NCI-H2029 (cell line): ENCODE data around the gene PIGC.
A peak's percentile ranks its signal among the peaks of the same experiment; 100 is the strongest.
"Not testable (repeated sequence)": the region's sequence is repeated elsewhere in the genome, so short reads cannot be mapped to it uniquely, and the experiment has no call there.

Source experiments
- DNase-seq: peaks from one replicate; lab custom pipeline; 2025; lab: John Stamatoyannopoulos, UW

The PIGC gene

DNA sequence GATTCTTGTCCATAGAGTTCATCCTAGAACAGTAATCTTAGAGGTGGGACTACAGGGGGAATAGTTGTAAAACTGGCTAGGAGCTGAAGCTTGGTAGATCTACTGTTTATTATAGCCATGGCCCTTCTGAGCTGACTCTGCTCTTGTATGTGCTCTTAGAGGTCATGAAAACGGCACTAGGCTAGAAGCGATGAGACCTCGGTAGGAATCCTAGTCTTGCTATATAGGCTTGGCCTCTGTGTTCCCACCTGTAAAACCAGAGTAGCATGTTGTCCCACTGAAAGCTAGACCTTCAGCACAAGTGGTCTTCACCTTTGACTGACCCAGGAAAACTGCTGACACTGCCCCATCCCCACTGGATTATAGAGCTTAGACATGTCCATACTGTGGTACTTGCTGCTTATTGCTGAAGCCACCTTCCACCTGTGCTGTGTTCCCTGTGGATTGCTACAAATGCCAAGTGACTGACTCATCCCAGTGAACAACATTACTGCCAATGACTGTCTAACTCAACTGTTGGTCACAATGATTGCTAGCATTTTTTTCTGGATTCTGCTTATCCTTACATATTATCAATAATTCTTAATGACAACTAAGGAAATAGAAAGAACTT is 23.0 kb upstream of the PIGC start:
- no peak for DNase-seq

DNA sequence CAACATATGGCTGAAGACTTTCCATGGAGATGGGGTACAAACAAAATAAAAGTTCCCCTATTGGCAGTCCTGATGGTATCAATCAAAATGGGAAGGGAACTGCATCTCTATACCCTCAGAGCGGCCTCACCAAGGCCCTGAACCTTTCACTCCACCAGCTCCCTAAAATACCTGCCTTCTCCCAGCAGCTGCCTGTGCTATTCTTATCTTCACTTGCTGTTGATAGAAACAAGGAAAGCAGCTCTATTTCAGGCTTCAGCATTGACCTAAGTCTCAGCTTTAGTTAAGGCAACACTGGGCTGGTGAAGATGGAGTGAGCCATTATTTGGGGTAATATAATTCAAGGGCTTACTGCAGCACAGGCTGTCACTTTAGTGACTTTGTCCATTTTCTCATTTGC is 21.7 kb upstream of the PIGC start:
- no peak for DNase-seq

GRCh38 chr1:172460887-172461315 is 17.0 kb upstream of the PIGC start:
- DNase-seq, result no peak

- no peak for DNase-seq
These were observed 16.3 kb upstream of the PIGC start for GRCh38 chr1:172460177-172460576.

- no peak for DNase-seq
These were observed 13.7 kb upstream of the PIGC start for GRCh38 chr1:172457479-172458130.

- no peak for DNase-seq
These were observed 12.5 kb upstream of the PIGC start for GRCh38 chr1:172456344-172456769.

- no peak for DNase-seq
These were observed 11.6 kb upstream of the PIGC start for GRCh38 chr1:172455451-172455850.

DNA sequence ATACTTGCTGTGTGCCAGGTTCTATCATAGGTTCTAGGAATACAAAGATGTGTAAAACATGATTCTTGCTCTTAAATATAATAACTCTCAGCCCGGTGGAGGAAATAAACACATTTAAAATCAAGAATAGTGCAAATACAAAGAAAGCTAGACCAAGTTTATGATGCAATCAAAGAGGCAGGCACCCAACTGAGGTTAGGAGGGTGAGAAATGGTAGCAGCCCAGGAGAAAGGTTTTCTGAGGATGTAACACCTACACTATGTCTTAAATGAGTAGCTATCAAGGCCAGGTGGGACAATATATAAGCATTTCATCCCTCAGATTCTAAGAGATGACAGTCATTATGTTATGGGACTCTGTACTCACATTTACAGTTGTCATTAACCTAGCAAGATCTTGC is 9.7 kb upstream of the PIGC start:
- no peak for DNase-seq

GRCh38 chr1:172453153-172453545 is 9.3 kb upstream of the PIGC start:
- no peak for DNase-seq

DNA sequence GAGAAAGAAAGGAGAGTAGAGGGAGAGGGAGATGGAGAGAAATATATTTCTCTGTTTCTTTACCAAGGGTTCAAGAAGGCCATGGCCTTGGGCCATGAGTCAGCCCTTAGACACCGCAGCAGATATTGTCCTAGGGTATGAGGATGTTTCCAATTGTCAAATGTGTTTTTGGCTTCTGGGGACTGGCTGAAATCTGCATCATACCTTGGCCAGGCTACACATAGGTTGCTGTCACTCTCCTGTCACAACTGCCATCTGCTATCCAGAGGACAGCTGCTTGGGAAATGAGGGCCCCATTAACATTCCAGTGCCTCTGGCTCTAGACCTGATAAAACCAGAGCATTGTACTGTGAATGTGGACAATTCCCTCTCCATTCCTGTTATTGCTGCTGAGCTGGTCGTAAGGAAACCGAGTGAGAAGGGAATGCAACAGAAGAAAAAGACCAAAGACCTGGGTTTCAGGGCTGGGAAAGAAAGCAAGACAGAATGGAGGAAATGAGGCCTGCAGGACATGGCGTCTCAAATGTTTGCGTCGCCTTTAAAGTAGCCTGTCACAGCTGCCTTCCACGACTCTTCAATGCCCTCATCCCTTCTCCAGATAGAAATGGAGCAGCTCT is 8.8 kb upstream of the PIGC start:
- DNase-seq, result no peak

GRCh38 chr1:172451002-172451443 is 7.2 kb upstream of the PIGC start:
- no peak for DNase-seq

DNA sequence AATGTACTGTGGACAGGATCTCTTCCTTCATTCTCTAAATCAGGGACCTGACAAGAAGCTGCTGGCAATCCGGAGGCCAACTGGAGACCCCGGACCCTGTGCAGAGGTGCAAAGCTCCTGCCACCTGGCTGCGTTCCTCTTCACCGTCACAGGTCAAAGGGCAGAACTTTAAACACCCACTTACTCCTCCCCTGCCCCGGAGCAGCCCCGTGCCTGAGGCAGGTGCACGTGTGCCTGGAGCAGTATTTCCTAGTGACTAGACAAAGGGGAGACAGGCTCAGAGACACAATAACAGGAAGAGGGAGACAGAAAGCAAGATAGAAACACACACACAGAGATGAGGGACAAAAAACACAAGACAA is 6.6 kb upstream of the PIGC start:
- DNase-seq, result no peak

DNA sequence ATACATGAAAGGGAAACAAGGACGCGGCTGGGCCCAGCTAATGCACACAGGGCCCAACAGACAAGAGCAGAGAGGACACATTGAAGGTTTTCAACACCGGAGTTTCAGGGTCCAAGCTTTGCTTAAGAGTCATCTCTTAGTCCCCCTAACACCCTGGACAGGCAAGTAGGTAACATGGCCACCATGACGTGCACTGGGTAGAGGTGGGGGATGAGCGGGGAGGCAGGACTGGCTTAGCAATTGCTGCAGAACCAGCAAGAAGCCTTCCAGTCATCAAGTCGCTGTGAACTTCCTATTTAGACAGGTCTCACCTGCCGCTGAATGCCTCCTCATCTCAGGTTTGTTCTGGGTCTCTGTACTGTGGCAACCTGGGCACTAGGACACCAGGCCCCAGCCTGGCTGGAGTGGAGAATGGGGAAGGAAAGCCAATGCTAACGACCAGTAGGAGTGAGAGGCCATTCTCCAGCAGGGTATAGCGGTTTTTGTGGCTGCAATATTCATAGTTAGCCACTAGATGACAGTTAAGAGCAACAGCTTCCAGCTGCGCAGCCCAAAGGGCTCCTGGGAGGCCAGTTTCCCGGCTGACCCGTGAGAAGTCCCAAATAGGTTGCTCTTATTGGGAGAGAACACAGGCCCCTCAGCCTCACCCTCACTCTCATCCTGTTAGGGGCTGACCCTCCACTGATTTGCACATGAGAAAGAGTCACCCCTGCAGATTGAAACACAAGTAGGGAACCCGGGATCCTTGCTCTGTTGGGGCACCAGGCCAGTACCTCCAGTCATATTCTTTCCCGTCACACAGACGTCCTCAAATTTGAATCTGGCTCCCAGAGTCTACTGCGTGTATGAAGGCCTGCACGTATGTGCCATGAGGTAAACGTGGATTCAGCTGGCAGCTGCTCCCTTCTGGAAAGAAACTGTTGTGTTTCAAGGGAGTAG is 6.0 kb upstream of the PIGC start:
- peak; percentile 20 for DNase-seq

DNA sequence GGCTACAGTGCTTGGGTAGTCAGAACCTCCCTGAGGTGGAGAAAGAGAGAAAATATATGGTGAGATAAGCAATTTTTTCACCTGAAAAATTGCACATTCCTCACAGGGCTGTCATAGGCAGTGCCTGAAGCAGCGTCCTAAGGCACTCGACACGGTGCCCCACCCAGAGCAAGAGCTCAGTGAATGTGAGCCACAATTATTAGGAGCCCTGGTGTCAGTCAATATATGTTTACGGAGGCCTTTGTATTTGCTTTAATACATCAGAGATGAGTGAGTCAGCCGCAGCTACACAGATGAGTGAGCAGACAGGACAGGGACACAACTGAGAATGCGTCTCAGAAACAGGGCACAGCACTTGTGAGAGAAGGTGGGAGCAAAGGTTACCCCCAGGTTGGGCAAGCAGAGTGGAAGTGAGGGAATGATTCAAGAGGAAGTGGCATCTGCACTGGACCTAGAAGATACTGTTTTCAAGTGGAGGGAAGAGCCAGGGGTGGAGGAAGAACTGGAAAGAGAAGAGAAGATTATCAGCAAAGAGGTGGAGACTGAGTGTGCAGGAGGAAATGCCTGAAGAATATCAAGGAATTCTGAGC is 5.2 kb upstream of the PIGC start:
- DNase-seq, result no peak

GRCh38 chr1:172447641-172448040 is 3.8 kb upstream of the PIGC start:
- no peak for DNase-seq

DNA sequence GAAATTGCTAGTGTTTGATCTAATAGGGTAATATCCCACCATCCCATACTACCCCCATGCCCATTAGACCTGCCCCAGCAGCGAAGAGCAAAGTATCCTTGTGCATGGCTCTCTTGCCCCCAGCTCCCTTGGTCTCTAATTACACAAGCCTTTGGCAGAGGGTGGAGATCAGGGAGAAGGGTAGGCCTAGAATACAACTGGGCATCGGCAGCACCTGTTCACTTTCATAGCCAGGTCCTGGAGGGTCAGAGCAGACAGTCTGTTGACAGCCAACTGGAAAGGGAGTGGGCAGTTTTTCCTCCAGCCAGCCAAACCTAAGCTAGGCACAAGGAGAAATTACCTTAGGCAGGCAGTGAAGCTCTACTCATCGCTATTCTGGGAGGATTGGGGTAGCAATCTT is 2.7 kb upstream of the PIGC start:
- no peak for DNase-seq

DNA sequence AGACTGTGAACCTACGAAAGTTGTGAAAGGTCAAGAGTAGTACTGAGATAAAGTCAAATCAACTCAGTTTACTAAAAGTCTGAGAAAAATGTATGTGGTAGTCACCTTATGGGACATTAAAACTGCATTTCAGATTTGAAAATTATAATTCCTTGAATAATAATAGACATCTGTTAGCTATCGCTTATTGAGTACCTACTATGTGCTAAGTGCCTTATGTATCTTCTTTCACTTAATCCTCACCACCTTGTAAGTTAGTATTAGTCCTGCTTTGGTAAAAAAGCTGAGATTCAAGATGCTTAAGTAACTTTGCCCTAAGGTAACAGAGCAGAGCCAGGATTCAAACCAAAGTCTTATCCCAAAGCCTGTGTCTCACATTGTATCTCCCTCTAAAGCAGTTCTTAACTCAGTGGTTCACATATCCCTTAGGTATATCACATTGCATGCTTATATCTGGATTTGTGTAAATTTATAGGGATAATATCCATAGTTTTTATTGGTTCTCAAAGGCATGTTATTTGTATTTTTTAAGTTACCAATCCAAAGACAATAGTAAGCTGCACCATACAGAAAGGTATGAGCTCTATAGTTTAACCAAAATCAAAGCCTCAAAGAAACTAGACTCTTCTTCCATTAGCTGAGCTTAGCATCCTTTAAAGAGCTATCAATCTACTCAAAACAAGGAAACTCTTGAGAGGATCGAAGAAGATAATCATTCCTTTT is 865 bp downstream of the PIGC start:
- DNase-seq, result no peak

- DNase-seq, result no peak
These were observed 1.5 kb downstream of the PIGC start for GRCh38 chr1:172442404-172442803.

- not testable (repeated sequence) for DNase-seq
These were observed 6.7 kb downstream of the PIGC start for GRCh38 chr1:172437183-172437582.

GRCh38 chr1:172431721-172432192 is 12.1 kb downstream of the PIGC start:
- DNase-seq, result peak; percentile 30

DNA sequence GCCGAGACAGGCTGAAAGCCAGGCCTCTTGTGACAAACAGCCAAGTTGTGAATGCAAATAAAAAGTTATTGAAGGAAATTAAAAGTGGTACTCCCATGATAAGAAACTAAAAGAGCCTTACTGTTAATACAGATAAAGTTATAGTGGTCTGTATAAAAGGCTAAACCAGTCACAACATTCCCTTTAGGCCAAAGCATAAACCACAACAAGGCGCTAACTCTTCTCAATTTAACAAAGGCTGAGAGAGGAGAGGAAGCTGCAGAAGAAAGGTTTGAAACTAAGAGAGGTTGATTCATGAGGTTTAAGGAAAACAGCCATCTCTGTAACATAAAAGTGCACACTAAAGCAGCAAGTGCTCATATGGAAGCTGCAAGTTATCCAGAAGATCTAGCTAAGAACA is 12.7 kb downstream of the PIGC start:
- DNase-seq, result no peak
